LNCAP (cell line): ENCODE measurements around the gene FSD1.

Source experiments
- CTCF ChIP-seq: fragments of 450-650 bp; IDR thresholded peaks from 2 replicates; pipeline ENCODE4 v1.5.1; 2017; ENCODE audit warnings: mild to moderate bottlenecking

The FSD1 gene

GRCh38 chr19:4316956-4317355 is 12.6 kb downstream of the FSD1 start:
- TF ChIP-seq CTCF, result no peak

GRCh38 chr19:4318460-4318859 is 14.1 kb downstream of the FSD1 start:
- TF ChIP-seq CTCF, result no peak

GRCh38 chr19:4319067-4319718 is 14.8 kb downstream of the FSD1 start:
- TF ChIP-seq CTCF, result no peak

GRCh38 chr19:4320419-4320818 is 16.0 kb downstream of the FSD1 start:
- TF ChIP-seq CTCF, result no peak

- no peak for TF ChIP-seq CTCF
Observed at GRCh38 chr19:4322942-4323665, 18.7 kb downstream of the FSD1 start.

GRCh38 chr19:4323692-4324091 is 19.3 kb downstream of the FSD1 start:
- no peak for TF ChIP-seq CTCF

- TF ChIP-seq CTCF, result no peak
Observed at GRCh38 chr19:4324228-4324627, 19.8 kb downstream of the FSD1 start.
